H1 (cell line): ENCODE data around the gene PPP2R2B. TPM values are rescaled to one million over a fixed set of nuclear protein-coding genes. Genes with fewer than 3 reads are reported as not detected.

Experiments
- CTCF ChIA-PET: fragments of 300-600 bp; sonication (Branson Sonifier 250); formaldehyde crosslinking; loops from one replicate; lab custom pipeline; 2021; ENCODE audit not compliant: partially characterized antibody; lab: Charles Lee
- POLR2A ChIA-PET: fragments of 300-600 bp; sonication (Branson Sonifier 250); formaldehyde crosslinking; loops from one replicate; lab custom pipeline; 2021; ENCODE audit warnings: inconsistent platforms; ENCODE audit not compliant: partially characterized antibody; lab: Charles Lee
- DNase-seq, 2 experiments: peaks; one replicate each; pipeline versions ENCODE4 v3.0.0 to v3.0.0-alpha.2; 2010 to 2022; ENCODE audit warnings: low spot score in 2 of 2, low read depth in 1 of 2, mixed read lengths in 1 of 2
- FAIRE-seq: peaks from 2 replicates; lab custom pipeline; 2011; peaks lifted over from hg19 to GRCh38; lab: Jason Lieb, UNC
- H2AFZ ChIP-seq: 2 replicates; pipeline ENCODE4 v1.8.1; 2012; ENCODE audit warnings: low read length, inconsistent platforms
- H2AK5ac ChIP-seq: 2 replicates; pipeline ENCODE4 v1.6.1; 2013; ENCODE audit warnings: low read depth, low read length
- H2BK120ac ChIP-seq: replicated peaks from 2 replicates; pipeline ENCODE3; 2013; ENCODE audit warnings: low read depth, low read length, inconsistent platforms
- H2BK12ac ChIP-seq: 2 replicates; pipeline ENCODE4 v1.6.1; 2013; ENCODE audit warnings: low read depth, low read length
- H2BK15ac ChIP-seq: 2 replicates; pipeline ENCODE4 v1.6.1; 2013; ENCODE audit warnings: low read length
- H2BK20ac ChIP-seq: 2 replicates; pipeline ENCODE4 v1.6.1; 2013; ENCODE audit warnings: low read length
- H2BK5ac ChIP-seq: 2 replicates; pipeline ENCODE4 v1.6.1; 2013; ENCODE audit warnings: low read depth, low read length
- H3K14ac ChIP-seq: 2 replicates; pipeline ENCODE4 v1.6.1; 2013; ENCODE audit warnings: inconsistent platforms; ENCODE audit not compliant: insufficient read length
- H3K18ac ChIP-seq: 2 replicates; pipeline ENCODE4 v1.6.1; 2013; ENCODE audit warnings: low read length; ENCODE audit errors: extremely low read depth
- H3K23ac ChIP-seq: 2 replicates; pipeline ENCODE4 v1.6.1; 2013; ENCODE audit warnings: inconsistent platforms; ENCODE audit not compliant: insufficient read length
- H3K23me2 ChIP-seq: 2 replicates; pipeline ENCODE4 v1.6.1; 2013; ENCODE audit warnings: low read depth, low read length
- H3K27ac ChIP-seq: 2 replicates; pipeline ENCODE4 v1.6.1; 2011; ENCODE audit warnings: low read depth, low read length, inconsistent platforms
- H3K27me3 ChIP-seq, 4 experiments: replicated peaks in 1 of 4; 1 replicate in 1 of 4; 2 replicates in 3 of 4; pipeline versions ENCODE4 v1.6.1 to v1.8.1; 2011 to 2013; ENCODE audit warnings: low read length in 3 of 4, mild to moderate bottlenecking in 3 of 4, inconsistent platforms in 2 of 4, mixed read lengths in 2 of 4, moderate library complexity in 1 of 4; ENCODE audit not compliant: control insufficient read depth in 3 of 4, insufficient read depth in 3 of 4; ENCODE audit errors: extremely low read depth in 1 of 4
- H3K36me3 ChIP-seq, 4 experiments: 2 replicates each; pipeline versions ENCODE4 v1.6.1 to v1.8.1; 2011 to 2013; ENCODE audit warnings: mild to moderate bottlenecking in 4 of 4, low read length in 3 of 4, moderate library complexity in 2 of 4, control low read depth in 1 of 4, inconsistent platforms in 1 of 4; ENCODE audit not compliant: insufficient read depth in 4 of 4, control insufficient read depth in 2 of 4
- H3K4ac ChIP-seq: replicated peaks from 2 replicates; pipeline ENCODE3; 2013; ENCODE audit warnings: low read length, low read depth, mixed read lengths, inconsistent platforms; ENCODE audit not compliant: insufficient read length
- H3K4me1 ChIP-seq, 4 experiments: replicated peaks in 1 of 4; 1 replicate in 1 of 4; 2 replicates in 3 of 4; pipeline versions ENCODE4 v1.6.1 to v1.8.1; 2011 to 2013; ENCODE audit warnings: low read length in 3 of 4, inconsistent platforms in 2 of 4, mixed read lengths in 1 of 4; ENCODE audit not compliant: insufficient read depth in 4 of 4, control insufficient read depth in 3 of 4
- H3K4me2 ChIP-seq, 2 experiments: 2 replicates each; pipeline versions ENCODE4 v1.6.1 to v1.8.1; 2011 to 2013; ENCODE audit warnings: low read depth in 2 of 2, low read length in 2 of 2, control low read depth in 1 of 2, inconsistent platforms in 1 of 2, mild to moderate bottlenecking in 1 of 2; ENCODE audit not compliant: insufficient read depth in 1 of 2
- H3K4me3 ChIP-seq, 4 experiments: fragments of 200-600, 300-600 bp in 1 of 4; sonication (generic), shearing (Covaris generic), sonication (Bioruptor Twin) in 1 of 4; 2 replicates each; pipeline versions ENCODE4 v1.5.1 to v1.8.1; 2011 to 2016; ENCODE audit warnings: low read length in 4 of 4, low read depth in 3 of 4, control low read depth in 2 of 4, inconsistent platforms in 2 of 4, mild to moderate bottlenecking in 2 of 4, mixed read lengths in 1 of 4, moderate library complexity in 1 of 4; ENCODE audit not compliant: insufficient read depth in 2 of 4; ENCODE audit errors: extremely low read depth in 1 of 4
- H3K56ac ChIP-seq: replicated peaks from 2 replicates; pipeline ENCODE3; 2013; ENCODE audit warnings: low read depth, mild to moderate bottlenecking, mixed read lengths, low read length, inconsistent platforms; ENCODE audit not compliant: insufficient read length
- H3K79me1 ChIP-seq: 2 replicates; pipeline ENCODE4 v1.6.1; 2013; ENCODE audit warnings: low read depth, low read length, control low read depth
- H3K79me2 ChIP-seq, 2 experiments: 2 replicates each; pipeline versions ENCODE4 v1.6.1 to v1.8.1; 2012 to 2013; ENCODE audit warnings: low read length in 2 of 2, mild to moderate bottlenecking in 2 of 2, inconsistent platforms in 1 of 2; ENCODE audit not compliant: insufficient read depth in 2 of 2, control insufficient read depth in 1 of 2
- H3K9ac ChIP-seq, 4 experiments: replicated peaks in 1 of 4; 1 replicate in 1 of 4; 2 replicates in 3 of 4; pipeline versions ENCODE4 v1.6.1 to v1.8.1; 2011 to 2013; ENCODE audit warnings: low read depth in 3 of 4, low read length in 3 of 4, control low read depth in 2 of 4, mild to moderate bottlenecking in 2 of 4, moderate library complexity in 2 of 4, inconsistent platforms in 1 of 4; ENCODE audit errors: extremely low read depth in 1 of 4
- H3K9me3 ChIP-seq, 2 experiments: 2 replicates each; pipeline versions ENCODE4 v1.6.1 to v1.8.1; 2012 to 2013; ENCODE audit warnings: mild to moderate bottlenecking in 2 of 2, moderate library complexity in 2 of 2, control low read depth in 1 of 2, inconsistent platforms in 1 of 2, low read depth in 1 of 2, low read length in 1 of 2, mixed read lengths in 1 of 2; ENCODE audit not compliant: insufficient read depth in 2 of 2
- H4K20me1 ChIP-seq, 2 experiments: replicated peaks in 1 of 2; 2 replicates each; pipeline versions ENCODE3 to v1.8.1; 2011 to 2013; ENCODE audit warnings: inconsistent platforms in 2 of 2, low read length in 2 of 2, mild to moderate bottlenecking in 1 of 2; ENCODE audit not compliant: insufficient read depth in 2 of 2, control insufficient read depth in 1 of 2
- H4K5ac ChIP-seq: 2 replicates; pipeline ENCODE4 v1.6.1; 2013; ENCODE audit warnings: low read length, low read depth, mixed read lengths, inconsistent platforms; ENCODE audit not compliant: insufficient read length
- H4K8ac ChIP-seq: 2 replicates; pipeline ENCODE4 v1.8.0; 2013; ENCODE audit warnings: mild to moderate bottlenecking, moderate library complexity, low read length, inconsistent platforms; ENCODE audit not compliant: insufficient read depth; ENCODE audit errors: extremely low read depth
- H4K91ac ChIP-seq: replicated peaks from 2 replicates; pipeline ENCODE3; 2013; ENCODE audit warnings: low read length, mixed read lengths, inconsistent platforms; ENCODE audit not compliant: insufficient read length
- CTBP2 ChIP-seq: IDR thresholded peaks from 2 replicates; pipeline ENCODE4 v1.7.0; 2011; ENCODE audit warnings: borderline replicate concordance, mild to moderate bottlenecking, moderate library complexity, mixed read lengths, low read length; ENCODE audit not compliant: insufficient read depth, insufficient read length
- E2F6 ChIP-seq: IDR thresholded peaks from 2 replicates; pipeline ENCODE4 v1.6.1; 2012; ENCODE audit warnings: inconsistent platforms
- FOSL1 ChIP-seq: IDR thresholded peaks from 2 replicates; pipeline ENCODE4 v1.6.1; 2011; ENCODE audit warnings: mild to moderate bottlenecking, low read depth, low read length, moderate library complexity; ENCODE audit not compliant: insufficient read depth
- POU5F1 ChIP-seq: IDR thresholded peaks from 2 replicates; pipeline ENCODE4 v1.6.1; 2011; ENCODE audit warnings: low read depth, mild to moderate bottlenecking, low read length, moderate library complexity
- SIRT6 ChIP-seq: IDR thresholded peaks from one replicate; pipeline ENCODE4 v1.7.1; 2012; ENCODE audit warnings: low read length, inconsistent platforms
- SP4 ChIP-seq: IDR thresholded peaks from 2 replicates; pipeline ENCODE4 v1.6.1; 2012; ENCODE audit warnings: low read length, inconsistent platforms
- TEAD4 ChIP-seq: IDR thresholded peaks from 2 replicates; pipeline ENCODE4 v1.6.1; 2012; ENCODE audit warnings: low read depth, low read length, inconsistent platforms, mixed read lengths
- WGBS, 2 experiments: shearing (Covaris generic) in 1 of 2; methylation state at CpG; one replicate each; pipeline versions ENCODE4 v1.1.6 to v1.1.7; 2013 to 2015; ENCODE audit warnings: low lambda C conversion rate in 2 of 2, mixed read lengths in 2 of 2, inconsistent platforms in 1 of 2, low coverage in 1 of 2, missing lambda C conversion rate in 1 of 2; ENCODE audit not compliant: insufficient replicate concordance in 2 of 2, insufficient coverage in 1 of 2, insufficient read length in 1 of 2; ENCODE audit errors: extremely low coverage in 1 of 2, missing lambda C conversion rate in 1 of 2; 5-methylcytosine and 5-hydroxymethylcytosine counted together
- polyA plus RNA-seq, 7 experiments: library from polyadenylated mRNA; depleted of rRNA in 3 of 7; stranded (reverse) in 5 of 7; unstranded in 2 of 7; fragments of >200 nt in 5 of 7; fragments of 200-250 nt in 2 of 7; gene quantifications; 1 replicate in 5 of 7; 2 replicates in 1 of 7; 4 replicates in 1 of 7; pipeline versions ENCODE4 v1.2.1 to v1.2.3, GENCODE V29; 2011 to 2013; ENCODE audit warnings: missing spikeins in 2 of 7, mixed read lengths in 2 of 7
- total RNA-seq: library from RNA; stranded (reverse); fragmentation: NEBNext Ultra II Directional; extraction: Animal tissue kit (Norgen Biotek cat#: 25700); gene quantifications from 2 replicates; pipeline ENCODE4 v1.2.1, GENCODE V29; 2021

The PPP2R2B gene
- total and polyA plus RNA-seq, 2 of the 8 experiments (the other 6 are each of a cell fraction or from before 2014, with no cell fraction given), result 21.1 to 37.1 TPM

GRCh38 chr5:146580237-146580636, 298.3 kb downstream of the PPP2R2B start:
- no peak overlapping the region for H2BK15ac ChIP-seq
- no peak overlapping the region for H4K5ac ChIP-seq
- H3K4me3 ChIP-seq, result no peak overlapping the region
- CTCF ChIA-PET, result interaction anchor here (0.9 to 1.3 kb wide), 3 partner anchors 14 to 86 kb away, joined by 3 to 7 read pairs (median 6); no protein-coding TSS in a partner anchor
- no peak overlapping the region for H3K4me2 ChIP-seq
- no peak overlapping the region for H3K9ac ChIP-seq
- H2AFZ ChIP-seq, result no peak overlapping the region
- no peak overlapping the region for H4K91ac ChIP-seq
- H3K27me3 ChIP-seq, result no peaks in the 10 kb centered on the region; a peak in 1 of 7 replicates
- H3K79me1 ChIP-seq, result no peaks in the 10 kb centered on the region
- no peaks in the 10 kb centered on the region for H3K36me3 ChIP-seq
- no peak for TF ChIP-seq POU5F1
- no peak for TF ChIP-seq SIRT6
- no peak for TF ChIP-seq E2F6
- TF ChIP-seq CTBP2, result no peak
- TF ChIP-seq FOSL1, result no peak
- no peak for TF ChIP-seq SP4
- no peak for TF ChIP-seq TEAD4
- H3K23me2 ChIP-seq, result no peaks in the 10 kb centered on the region
- H3K79me2 ChIP-seq, result no peaks in the 10 kb centered on the region; a peak in 1 of 4 replicates
- no peak overlapping the region for H4K8ac ChIP-seq
- H4K20me1 ChIP-seq, result no peaks in the 10 kb centered on the region
- no peak overlapping the region for H3K4ac ChIP-seq
- POLR2A ChIA-PET, result no interaction called here
- WGBS, 2 experiments, result 96% methylated on average over 3 of the region's 3 CpGs; no CpG with 5 or more reads in 1 of the 2 experiments
- H3K56ac ChIP-seq, result no peak overlapping the region
- DNase-seq, result no peak
- no peak overlapping the region for H3K27ac ChIP-seq
- FAIRE-seq, result no peak
- no peaks in the 10 kb centered on the region for H3K4me1 ChIP-seq
- H3K14ac ChIP-seq, result no peak overlapping the region
- H3K18ac ChIP-seq, result no peak overlapping the region
- H3K23ac ChIP-seq, result no peak overlapping the region
- no peak overlapping the region for H2BK12ac ChIP-seq
- no peak overlapping the region for H2BK20ac ChIP-seq
- H2BK120ac ChIP-seq, result no peak overlapping the region
- peaks cover 10% of the 10 kb centered on the region in 2 experiments; a peak in 3 of 4 replicates for H3K9me3 ChIP-seq
- no peak overlapping the region for H2AK5ac ChIP-seq
- no peak overlapping the region for H2BK5ac ChIP-seq
